Breast epithelium (tissue), 4 donors: Measurements from ENCODE around the gene FXYD2. TPM values are rescaled to one million over a fixed set of nuclear protein-coding genes. Genes with fewer than 3 reads are reported as not detected.

Experiments used
- DNase-seq, 2 donors: peaks; one replicate each; pipeline ENCODE4 v3.0.0-alpha.2; 2019; ENCODE audit warnings: low spot score in 2 of 2
- H3K27ac ChIP-seq, 2 donors: fragments of 200-600 bp; sonication (generic) in 1 of 2; one replicate each; pipeline ENCODE4 v1.5.1; 2016 to 2019; ENCODE audit warnings: mild to moderate bottlenecking in 1 of 2
- H3K27me3 ChIP-seq, 2 donors: fragments of 200-600 bp; sonication (generic) in 1 of 2; one replicate each; pipeline versions ENCODE4 v1.5.1 to v1.6.0; 2017 to 2019; ENCODE audit warnings: control low read depth in 1 of 2, mild to moderate bottlenecking in 1 of 2
- H3K36me3 ChIP-seq: fragments of 200-600 bp; one replicate; pipeline ENCODE4 v1.5.1; 2019
- H3K4me1 ChIP-seq, 2 donors: fragments of 200-600 bp; sonication (generic); one replicate each; pipeline ENCODE4 v1.5.1; 2016 to 2019; ENCODE audit warnings: control low read depth in 1 of 2
- H3K4me3 ChIP-seq, 3 donors: fragments of 200-600 bp; sonication (generic); 1 replicate in 2 of 3; 2 replicates in 1 of 3; pipeline ENCODE4 v1.5.1; 2016 to 2019; ENCODE audit warnings: mild to moderate bottlenecking in 3 of 3, moderate library complexity in 2 of 3
- H3K9me3 ChIP-seq, 2 donors: fragments of 200-600 bp; sonication (generic) in 1 of 2; one replicate each; pipeline ENCODE4 v1.5.1; 2016 to 2019; ENCODE audit warnings: control low read depth in 1 of 2
- CTCF ChIP-seq, 3 donors: fragments of 450-650 bp; IDR thresholded peaks; one replicate each; pipeline ENCODE4 v1.5.1; 2016 to 2017; ENCODE audit warnings: antibody characterized with exemption in 3 of 3, mild to moderate bottlenecking in 3 of 3, moderate library complexity in 3 of 3
- POLR2A ChIP-seq: fragments of 450-650 bp; IDR thresholded peaks from one replicate; pipeline ENCODE4 v1.6.1; 2016; ENCODE audit warnings: antibody characterized with exemption, mild to moderate bottlenecking, moderate library complexity
- POLR2AphosphoS5 ChIP-seq, 3 donors: sonication (generic); formaldehyde crosslinking; IDR thresholded peaks; one replicate each; pipeline ENCODE4 v1.6.1; 2017; ENCODE audit warnings: antibody characterized with exemption in 3 of 3
- intact Hi-C: fragments of 100-400 bp; cut with DNase I; formaldehyde crosslinking; loops from one replicate; pipeline ENCODE4 v1.15.1; 2023; ENCODE audit warnings: low total_unique reads
- total RNA-seq, 3 donors: library from RNA; depleted of rRNA; stranded (reverse); fragments of >200 nt; gene quantifications; one replicate each; pipeline ENCODE4 v1.1.0, GENCODE V29; 2016

The FXYD2 gene
- total RNA-seq, 3 donors from 2014 or later: 0.66 to 2.0 (median 1.3) TPM

GRCh38 chr11:117831661-117832415, 7.3 kb upstream of the FXYD2 start:
- no peaks in the 10 kb centered on the region for H3K4me1 ChIP-seq
- no peak overlapping the region for H3K4me3 ChIP-seq
- intact Hi-C loops: no loop called here
- TF ChIP-seq POLR2A (no peak), CTCF (IDR thresholded peaks at IDR 0.05) (no peak)
- no peaks in the 10 kb centered on the region for H3K36me3 ChIP-seq
- DNase-seq: no peak
- no peaks in the 10 kb centered on the region for H3K27me3 ChIP-seq
- no peaks in the 10 kb centered on the region for H3K9me3 ChIP-seq
- no peak overlapping the region for H3K27ac ChIP-seq

GRCh38 chr11:117830674-117831351, 6.3 kb upstream of the FXYD2 start:
- no peaks in the 10 kb centered on the region for H3K4me1 ChIP-seq
- no peaks in the 10 kb centered on the region for H3K27me3 ChIP-seq
- no peaks in the 10 kb centered on the region for H3K36me3 ChIP-seq
- no peaks in the 10 kb centered on the region for H3K9me3 ChIP-seq
- intact Hi-C loops: no loop called here
- H3K4me3 ChIP-seq: no peak overlapping the region
- TF ChIP-seq POLR2AphosphoS5 (IDR thresholded peaks at IDR 0.05) (no peak), CTCF (IDR thresholded peaks at IDR 0.05) (no peak), POLR2A (no peak)
- DNase-seq: no peak
- no peak overlapping the region for H3K27ac ChIP-seq

GRCh38 chr11:117830072-117830471, 5.5 kb upstream of the FXYD2 start:
- TF ChIP-seq CTCF (IDR thresholded peaks at IDR 0.05) (no peak), POLR2A (no peak), POLR2AphosphoS5 (IDR thresholded peaks at IDR 0.05) (no peak)
- Histone ChIP-seq H3K36me3 (no peaks in the 10 kb centered on the region), H3K9me3 (no peaks in the 10 kb centered on the region), H3K27me3 (no peaks in the 10 kb centered on the region), H3K4me1 (no peaks in the 10 kb centered on the region), H3K27ac (no peak overlapping the region), H3K4me3 (no peak overlapping the region)
- no peak for DNase-seq
- intact Hi-C loops: no loop called here

GRCh38 chr11:117829369-117829725, 4.8 kb upstream of the FXYD2 start:
- intact Hi-C loops: no loop called here
- no peaks in the 10 kb centered on the region for H3K4me1 ChIP-seq

More at GRCh38 chr11:117829369-117829725, 4.8 kb upstream of the FXYD2 start:
- TF ChIP-seq POLR2A (no peak), POLR2AphosphoS5 (IDR thresholded peaks at IDR 0.05) (no peak), CTCF (IDR thresholded peaks at IDR 0.05) (no peak)
- Histone ChIP-seq H3K27ac (peak overlapping the region in 1 of 2 donors; percentile 63), H3K9me3 (no peaks in the 10 kb centered on the region), H3K27me3 (no peaks in the 10 kb centered on the region), H3K36me3 (no peaks in the 10 kb centered on the region), H3K4me3 (no peak overlapping the region)
- DNase-seq: no peak
